Lower leg skin (tissue), 4 donors: ENCODE results near the gene AMER2. TPM values are rescaled to one million over a fixed set of nuclear protein-coding genes. Genes with fewer than 3 reads are reported as not detected.
"Not testable (repeated sequence)": the region's sequence is repeated elsewhere in the genome, so short reads cannot be mapped to it uniquely, and the experiment has no call there.

Source experiments
- DNase-seq, 2 donors: peaks; one replicate each; pipeline ENCODE4 v3.0.0-alpha.2; 2019; ENCODE audit warnings: low spot score in 2 of 2
- H3K4me3 ChIP-seq: fragments of 200-600 bp; sonication (generic); 2 replicates; pipeline ENCODE4 v1.5.1; 2017; ENCODE audit warnings: mild to moderate bottlenecking, low read depth; ENCODE audit not compliant: poor library complexity, severe bottlenecking
- CTCF ChIP-seq, 3 donors: fragments of 450-650 bp; IDR thresholded peaks; one replicate each; pipeline ENCODE4 v1.5.1; 2016; ENCODE audit warnings: antibody characterized with exemption in 3 of 3, mild to moderate bottlenecking in 3 of 3, moderate library complexity in 2 of 3
- POLR2A ChIP-seq, 2 donors: fragments of 450-650 bp; IDR thresholded peaks; one replicate each; pipeline ENCODE4 v1.6.1; 2016 to 2017; ENCODE audit warnings: antibody characterized with exemption in 2 of 2, mild to moderate bottlenecking in 1 of 2, moderate library complexity in 1 of 2
- WGBS, 2 donors: methylation state at CpG; one replicate each; pipeline ENCODE4 v1.1.5; 2018; 5-methylcytosine and 5-hydroxymethylcytosine counted together
- intact Hi-C: fragments of 100-400 bp; cut with DNase I; formaldehyde crosslinking; loops from one replicate; pipeline ENCODE4 v1.15.0; 2023; ENCODE audit warnings: low total_unique reads
- total RNA-seq, 4 donors: library from RNA; depleted of rRNA; stranded (reverse); fragments of >200 nt; gene quantifications; one replicate each; pipeline ENCODE4 v1.1.0, GENCODE V29; 2016

The AMER2 gene
- total RNA-seq, 4 donors from 2014 or later, result 0.08 to 0.20 (median 0.13) TPM; not detected in 1

- intact Hi-C loops, result no loop called here
- no peak for DNase-seq
- 80 to 85% methylated on average over 3 of the region's 3 CpGs for WGBS, 2 donors
- no peak overlapping the region for H3K4me3 ChIP-seq
- TF ChIP-seq POLR2A (IDR thresholded peaks at IDR 0.05), result no peak
- TF ChIP-seq CTCF (IDR thresholded peaks at IDR 0.05), result no peak
These were observed 5.8 kb downstream of the AMER2 start for GRCh38 chr13:25166306-25166705.

- TF ChIP-seq POLR2A (IDR thresholded peaks at IDR 0.05) (no peak), CTCF (IDR thresholded peaks at IDR 0.05) (no peak)
- no peak overlapping the region for H3K4me3 ChIP-seq
- intact Hi-C loops, result no loop called here
- WGBS, 2 donors, result 81 to 85% methylated on average over 6 of the region's 6 CpGs
- no peak for DNase-seq
These were observed 6.4 kb downstream of the AMER2 start for GRCh38 chr13:25165663-25166062.

- WGBS, 2 donors, result 44 to 60% methylated on average over 5 of the region's 5 CpGs
- DNase-seq, H3K4me3 ChIP-seq, intact Hi-C loops: not testable (repeated sequence)
These were observed 6.9 kb downstream of the AMER2 start for GRCh38 chr13:25165163-25165562.

- intact Hi-C loops, result no loop called here
- H3K4me3 ChIP-seq, result no peak overlapping the region
- DNase-seq, result no peak
- TF ChIP-seq POLR2A (IDR thresholded peaks at IDR 0.05) (no peak), CTCF (IDR thresholded peaks at IDR 0.05) (no peak)
- WGBS, 2 donors, result 53 to 55% methylated on average over 2 of the region's 2 CpGs
These were observed 14.4 kb downstream of the AMER2 start for GRCh38 chr13:25157681-25158080.

GRCh38 chr13:25153736-25154135 is 18.4 kb downstream of the AMER2 start:
- WGBS, 2 donors, result 36% methylated on average over 2 of the region's 2 CpGs
- no peak overlapping the region for H3K4me3 ChIP-seq
- TF ChIP-seq CTCF (IDR thresholded peaks at IDR 0.05), result no peak
- TF ChIP-seq POLR2A (IDR thresholded peaks at IDR 0.05), result no peak
- intact Hi-C loops, result no loop called here
- DNase-seq, result no peak

GRCh38 chr13:25151626-25152195 is 20.4 kb downstream of the AMER2 start:
- DNase-seq, result no peak
- WGBS, 2 donors, result 55 to 59% methylated on average over 5 of the region's 5 CpGs
- intact Hi-C loops, result no loop called here
- H3K4me3 ChIP-seq, result no peak overlapping the region
- TF ChIP-seq POLR2A (IDR thresholded peaks at IDR 0.05) (no peak), CTCF (IDR thresholded peaks at IDR 0.05) (no peak)
